Epithelial cell of proximal tubule (primary cell): ENCODE measurements around the gene HSPA1L. TPM values are rescaled to one million over a fixed set of nuclear protein-coding genes. Genes with fewer than 3 reads are reported as not detected.
A peak's percentile ranks its signal among the peaks of the same experiment; 100 is the strongest.
"Not testable (repeated sequence)": the region's sequence is repeated elsewhere in the genome, so short reads cannot be mapped to it uniquely, and the experiment has no call there.

Experiments
- DNase-seq: peaks from one replicate; pipeline ENCODE4 v3.0.0-alpha.2; 2011; ENCODE audit warnings: low read depth
- H3K4me3 ChIP-seq: 2 replicates; pipeline ENCODE4 v1.5.1; 2011; ENCODE audit warnings: low read depth, mild to moderate bottlenecking, low read length
- CTCF ChIP-seq: conservative IDR thresholded peaks from 2 replicates; pipeline ENCODE4 v1.5.1; 2012; ENCODE audit warnings: low read depth, mild to moderate bottlenecking, low read length
- total RNA-seq: library from RNA; depleted of rRNA; stranded (reverse); fragments of >200 nt; gene quantifications from 2 replicates; pipeline ENCODE4 v1.2.3, GENCODE V29; 2015

Gene HSPA1L
- total RNA-seq, 1 donor from 2014 or later = 0.35 TPM

GRCh38 chr6:31859923-31860322 lies 44.8 kb upstream of the HSPA1L start:
- TF ChIP-seq CTCF = no peak
- no peak for DNase-seq
- no peak overlapping the region for H3K4me3 ChIP-seq

- H3K4me3 ChIP-seq = no peak overlapping the region
- no peak for DNase-seq
- no peak for TF ChIP-seq CTCF
These were observed 43.6 kb upstream of the HSPA1L start for GRCh38 chr6:31858707-31859106.

- not testable (repeated sequence) for H3K4me3 ChIP-seq, DNase-seq
These were observed 42.7 kb upstream of the HSPA1L start for GRCh38 chr6:31857774-31858173.

DNA sequence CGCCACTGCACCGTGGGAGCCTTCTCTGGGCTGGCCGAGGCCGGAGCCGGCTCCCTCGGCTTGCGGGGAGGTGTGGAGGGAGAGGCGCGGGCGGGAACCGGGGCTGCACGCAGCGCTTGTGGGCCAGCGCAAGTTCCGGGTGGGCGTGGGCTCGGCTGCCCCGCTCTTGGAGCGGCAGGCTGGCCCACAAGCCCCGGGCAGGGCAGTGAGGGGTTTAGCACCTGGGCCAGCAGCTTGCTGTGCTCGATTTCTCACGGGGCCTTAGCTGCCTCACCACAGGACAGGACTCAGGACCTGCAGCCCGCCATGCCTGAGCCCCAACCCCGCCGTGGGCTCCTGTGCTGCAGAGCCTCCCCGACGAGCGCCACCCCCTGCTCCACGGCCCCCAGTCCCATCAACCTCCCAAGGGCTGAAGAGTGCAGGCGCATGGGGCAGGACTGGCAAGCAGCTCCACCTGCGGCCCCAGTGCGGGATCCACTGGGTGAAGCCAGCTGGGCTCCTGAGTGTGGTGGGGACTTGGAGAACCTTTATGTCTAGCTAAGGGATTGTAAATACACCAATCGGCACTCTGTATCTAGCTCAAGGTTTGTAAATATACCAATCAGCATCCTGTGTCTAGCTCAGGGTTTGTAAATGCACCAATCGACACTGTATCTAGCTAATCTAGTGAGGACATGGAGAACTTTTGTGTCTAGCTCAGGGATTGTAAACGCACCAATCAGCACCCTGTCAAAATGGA lies 37.1 kb upstream of the HSPA1L start:
- not testable (repeated sequence) for H3K4me3 ChIP-seq, DNase-seq

DNA sequence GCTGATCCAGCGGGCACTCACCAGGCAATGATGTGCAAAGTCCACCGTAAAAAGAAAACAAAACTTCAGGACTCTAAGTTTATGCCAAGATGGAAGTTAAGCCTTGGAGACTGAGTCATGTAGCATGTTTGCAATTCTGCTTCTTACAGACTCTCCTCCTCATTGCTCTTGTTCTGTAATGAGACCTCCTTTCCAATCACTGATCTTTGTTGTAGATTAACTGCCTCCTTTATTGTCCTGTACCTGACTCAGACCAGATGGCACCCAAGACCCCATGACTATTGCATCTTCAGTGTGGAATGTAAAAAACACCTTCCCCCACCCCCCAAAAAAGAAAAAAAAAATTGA lies 36.4 kb upstream of the HSPA1L start:
- H3K4me3 ChIP-seq = peak overlapping the region; percentile 28
- DNase-seq = peak; percentile 99
- TF ChIP-seq CTCF = no peak

DNA sequence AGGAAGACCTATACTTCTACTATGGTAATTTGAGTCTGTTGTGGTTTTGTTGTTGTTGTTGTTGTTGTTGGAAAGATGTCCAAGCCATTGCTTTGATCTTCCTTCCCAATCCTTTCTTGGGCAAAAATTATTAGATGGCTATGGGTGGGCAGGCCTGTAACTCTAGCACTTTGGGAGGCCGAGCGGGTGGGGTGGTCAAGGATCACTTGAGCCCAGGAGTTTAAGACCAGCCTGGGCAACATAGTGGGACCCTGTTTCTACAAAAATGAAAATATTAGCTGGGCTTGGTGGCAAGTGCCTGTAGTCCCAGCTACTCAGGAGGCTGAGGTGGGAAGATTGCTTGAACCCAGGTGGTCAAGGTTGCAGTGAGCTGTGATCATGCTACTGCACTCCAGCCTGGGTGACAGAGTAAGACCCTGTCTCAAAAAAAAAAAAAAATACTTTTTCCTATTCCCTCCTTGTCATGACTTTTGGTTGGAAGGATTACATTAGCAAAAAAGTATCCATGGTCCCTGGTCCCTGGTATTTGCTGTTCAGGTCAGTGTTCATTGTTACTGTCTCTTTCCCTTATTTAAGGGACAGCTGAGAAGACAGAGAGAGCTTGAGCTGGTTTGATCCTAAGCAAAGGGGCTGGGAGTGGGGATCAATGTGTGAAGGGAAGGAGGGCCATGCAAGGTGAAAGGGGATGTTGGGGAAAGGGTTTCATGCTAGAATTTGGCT lies 35.8 kb upstream of the HSPA1L start:
- H3K4me3 ChIP-seq = peak overlapping the region; percentile 28
- TF ChIP-seq CTCF = no peak
- no peak for DNase-seq

DNA sequence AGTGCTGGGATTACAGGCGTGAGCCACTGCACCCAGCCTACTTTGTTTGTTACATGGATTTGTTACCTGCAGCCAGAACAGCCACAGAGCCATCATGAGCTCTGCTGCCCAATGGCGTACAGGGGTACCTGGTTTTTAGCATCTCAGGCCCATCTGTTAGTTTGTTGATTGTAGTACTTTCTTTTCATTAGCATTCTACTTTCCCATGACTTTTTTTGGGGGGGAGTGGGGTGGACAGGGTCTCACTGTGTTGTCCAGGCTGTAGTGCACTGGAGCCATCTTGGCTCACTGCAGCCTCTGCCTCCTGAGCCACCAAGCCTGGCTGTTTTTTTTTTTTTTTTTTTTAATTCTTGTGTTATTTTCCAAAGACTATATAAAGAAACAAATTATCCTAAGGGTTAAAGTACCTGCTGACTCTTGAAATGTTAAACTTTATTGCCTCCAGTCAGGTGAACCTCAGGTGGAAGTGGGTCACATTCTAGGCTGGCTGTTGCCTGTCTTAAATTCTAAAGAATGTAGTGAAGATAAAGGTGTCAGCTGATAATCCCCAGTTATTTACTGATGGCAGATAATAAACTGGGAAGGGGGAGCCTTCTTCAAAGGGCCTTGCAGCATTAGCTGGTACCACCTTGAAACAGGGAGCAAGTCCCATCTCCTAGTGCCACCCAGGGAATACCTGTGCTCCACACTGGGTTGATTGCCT lies 32.3 kb upstream of the HSPA1L start:
- H3K4me3 ChIP-seq = no peak overlapping the region
- no peak for DNase-seq
- no peak for TF ChIP-seq CTCF
